Liver (tissue), 9 donors: ENCODE measurements around the gene STIM1. TPM values are rescaled to one million over a fixed set of nuclear protein-coding genes. Genes with fewer than 3 reads are reported as not detected.

Experiments
- DNase-seq: peaks from one replicate; pipeline ENCODE4 v3.0.0-alpha.2; 2017; ENCODE audit warnings: low spot score
- H3K27ac ChIP-seq, 2 donors: one replicate each; pipeline ENCODE4 v1.7.0; 2013; ENCODE audit warnings: inconsistent platforms in 2 of 2, low read length in 2 of 2, control low read depth in 1 of 2, low read depth in 1 of 2, mild to moderate bottlenecking in 1 of 2
- H3K27me3 ChIP-seq, 4 donors: one replicate each; pipeline versions ENCODE4 v1.6.1 to v1.7.0; 2013; ENCODE audit warnings: low read length in 3 of 4, inconsistent platforms in 1 of 4, mild to moderate bottlenecking in 1 of 4, moderate library complexity in 1 of 4; ENCODE audit not compliant: control insufficient read depth in 4 of 4, insufficient read depth in 4 of 4
- H3K36me3 ChIP-seq, 4 donors: one replicate each; pipeline versions ENCODE4 v1.6.1 to v1.7.0; 2013; ENCODE audit warnings: low read length in 3 of 4, mild to moderate bottlenecking in 3 of 4, low read depth in 1 of 4, moderate library complexity in 1 of 4; ENCODE audit not compliant: control insufficient read depth in 4 of 4, insufficient read depth in 3 of 4
- H3K4me1 ChIP-seq, 4 donors: one replicate each; pipeline versions ENCODE4 v1.6.1 to v1.7.0; 2013; ENCODE audit warnings: low read length in 3 of 4, mild to moderate bottlenecking in 3 of 4, moderate library complexity in 1 of 4; ENCODE audit not compliant: control insufficient read depth in 4 of 4, insufficient read depth in 4 of 4
- H3K4me3 ChIP-seq, 3 donors: one replicate each; pipeline versions ENCODE4 v1.6.1 to v1.7.0; 2013; ENCODE audit warnings: low read length in 3 of 3, control low read depth in 1 of 3, low read depth in 1 of 3, mild to moderate bottlenecking in 1 of 3
- H3K9ac ChIP-seq, 2 donors: one replicate each; pipeline ENCODE4 v1.7.0; 2013; ENCODE audit warnings: low read length in 2 of 2, mild to moderate bottlenecking in 2 of 2, moderate library complexity in 2 of 2, control low read depth in 1 of 2, low read depth in 1 of 2
- H3K9me3 ChIP-seq, 4 donors: one replicate each; pipeline versions ENCODE4 v1.6.1 to v1.7.0; 2013; ENCODE audit warnings: low read length in 3 of 4; ENCODE audit not compliant: control insufficient read depth in 4 of 4
- ATF3 ChIP-seq: IDR thresholded peaks from 2 replicates; pipeline ENCODE4 v1.6.1; 2016; ENCODE audit warnings: antibody characterized with exemption
- EGR1 ChIP-seq, 2 donors: IDR thresholded peaks; 2 replicates each; pipeline ENCODE4 v1.6.1; 2016 to 2018; ENCODE audit warnings: antibody characterized with exemption in 2 of 2, low read depth in 2 of 2
- FOXA1 ChIP-seq: IDR thresholded peaks from 2 replicates; pipeline ENCODE4 v1.6.1; 2016; ENCODE audit warnings: antibody characterized with exemption
- FOXA2 ChIP-seq: IDR thresholded peaks from 2 replicates; pipeline ENCODE4 v1.6.1; 2016; ENCODE audit warnings: antibody characterized with exemption
- GABPA ChIP-seq, 2 donors: IDR thresholded peaks in 1 of 2; conservative IDR thresholded peaks in 1 of 2; 2 replicates each; pipeline ENCODE4 v1.6.1; 2016; ENCODE audit warnings: antibody characterized with exemption in 2 of 2, mild to moderate bottlenecking in 1 of 2, moderate library complexity in 1 of 2
- HNF4G ChIP-seq: IDR thresholded peaks from 2 replicates; pipeline ENCODE4 v1.6.1; 2016; ENCODE audit warnings: antibody characterized with exemption
- JUND ChIP-seq, 2 donors: IDR thresholded peaks; 2 replicates each; pipeline ENCODE4 v1.6.1; 2016; ENCODE audit warnings: antibody characterized with exemption in 2 of 2
- MAX ChIP-seq: IDR thresholded peaks from 2 replicates; pipeline ENCODE4 v1.6.1; 2016; ENCODE audit warnings: antibody characterized with exemption
- NR2F2 ChIP-seq: IDR thresholded peaks from 2 replicates; pipeline ENCODE4 v1.6.1; 2016; ENCODE audit warnings: antibody characterized with exemption
- RAD21 ChIP-seq, 2 donors: IDR thresholded peaks; 2 replicates each; pipeline ENCODE4 v1.6.1; 2016; ENCODE audit warnings: antibody characterized with exemption in 2 of 2, mild to moderate bottlenecking in 2 of 2
- REST ChIP-seq: IDR thresholded peaks from 2 replicates; pipeline ENCODE4 v1.6.1; 2016; ENCODE audit warnings: antibody characterized with exemption, mild to moderate bottlenecking
- RXRA ChIP-seq, 2 donors: IDR thresholded peaks; 2 replicates each; pipeline ENCODE4 v1.6.1; 2017 to 2018; ENCODE audit warnings: antibody characterized with exemption in 2 of 2, mild to moderate bottlenecking in 1 of 2
- SP1 ChIP-seq: IDR thresholded peaks from 2 replicates; pipeline ENCODE4 v1.6.1; 2018; ENCODE audit warnings: antibody characterized with exemption, mild to moderate bottlenecking
- TAF1 ChIP-seq: conservative IDR thresholded peaks from 2 replicates; pipeline ENCODE4 v1.6.1; 2016; ENCODE audit warnings: antibody characterized with exemption, mild to moderate bottlenecking
- YY1 ChIP-seq: IDR thresholded peaks from 2 replicates; pipeline ENCODE4 v1.6.1; 2016; ENCODE audit warnings: antibody characterized with exemption, mild to moderate bottlenecking
- ZBTB33 ChIP-seq: IDR thresholded peaks from 2 replicates; pipeline ENCODE4 v1.6.1; 2016; ENCODE audit warnings: antibody characterized with exemption
- WGBS: extraction: QIAGEN DNeasy Blood & Tissue Kit; methylation state at CpG from one replicate; pipeline ENCODE4 v1.1.7; 2013; 5-methylcytosine and 5-hydroxymethylcytosine counted together
- polyA plus RNA-seq, 2 donors: library from polyadenylated mRNA; stranded (reverse) in 1 of 2; unstranded in 1 of 2; fragments of 200-250 nt in 1 of 2; fragments of >200 nt in 1 of 2; fragmentation: Nextera tagmentation in 1 of 2; extraction: Ambion mirVana in 1 of 2; gene quantifications; one replicate each; pipeline versions ENCODE4 v1.2.1 to v1.2.3, GENCODE V29; 2013 to 2015
- total RNA-seq, 2 donors: library from RNA; depleted of rRNA; stranded (reverse); fragments of >200 nt; gene quantifications; one replicate each; pipeline ENCODE4 v1.2.3, GENCODE V29; 2014
- TF ChIP-seq, protein P1 (sequence below): fragments of 150-350 bp; IDR thresholded peaks from 2 replicates; pipeline ENCODE4 v1.5.1; 2017; ENCODE audit warnings: improper control_type of control experiment, low read depth, low read length; ENCODE audit not compliant: missing input control
- donor health status: healthy.
- donor health status: healthy.
- donor health status: healthy.
- donor health status: healthy.
- donor health status: healthy.

STIM1 gene
- total and polyA plus RNA-seq, 4 donors, result 19.7 to 42.9 (median 25.1) TPM

- H3K36me3 ChIP-seq, result no peaks in the 10 kb centered on the region
- H3K4me1 ChIP-seq, result peaks cover 0 to 19% (median 6%) of the 10 kb centered on the region in 4 donors
- H3K27me3 ChIP-seq, result no peaks in the 10 kb centered on the region
- WGBS, result 65% methylated on average over 10 of the region's 10 CpGs
- no peaks in the 10 kb centered on the region for H3K9me3 ChIP-seq
- DNase-seq, result no peak
- H3K27ac ChIP-seq, result no peak overlapping the region
- no peak overlapping the region for H3K9ac ChIP-seq
- H3K4me3 ChIP-seq, result no peak overlapping the region
- TF ChIP-seq RXRA (IDR thresholded peaks at IDR 0.05) (no peak), ATF3 (no peak), HNF4G (no peak), REST (no peak), SP1 (no peak), MAX (no peak), EGR1 (IDR thresholded peaks at IDR 0.05; ENCODE audit: low read depth in 2 of 2) (no peak), TAF1 (no peak), RAD21 (IDR thresholded peaks at IDR 0.05) (peak; percentile 90), NR2F2 (no peak), FOXA1 (no peak), YY1 (no peak), FOXA2 (no peak), GABPA (IDR thresholded peaks at IDR 0.05 in 1 of 2, conservative IDR thresholded peaks at IDR 0.05 in 1 of 2) (no peak), ZBTB33 (no peak)
- TF ChIP-seq, protein P1, sequence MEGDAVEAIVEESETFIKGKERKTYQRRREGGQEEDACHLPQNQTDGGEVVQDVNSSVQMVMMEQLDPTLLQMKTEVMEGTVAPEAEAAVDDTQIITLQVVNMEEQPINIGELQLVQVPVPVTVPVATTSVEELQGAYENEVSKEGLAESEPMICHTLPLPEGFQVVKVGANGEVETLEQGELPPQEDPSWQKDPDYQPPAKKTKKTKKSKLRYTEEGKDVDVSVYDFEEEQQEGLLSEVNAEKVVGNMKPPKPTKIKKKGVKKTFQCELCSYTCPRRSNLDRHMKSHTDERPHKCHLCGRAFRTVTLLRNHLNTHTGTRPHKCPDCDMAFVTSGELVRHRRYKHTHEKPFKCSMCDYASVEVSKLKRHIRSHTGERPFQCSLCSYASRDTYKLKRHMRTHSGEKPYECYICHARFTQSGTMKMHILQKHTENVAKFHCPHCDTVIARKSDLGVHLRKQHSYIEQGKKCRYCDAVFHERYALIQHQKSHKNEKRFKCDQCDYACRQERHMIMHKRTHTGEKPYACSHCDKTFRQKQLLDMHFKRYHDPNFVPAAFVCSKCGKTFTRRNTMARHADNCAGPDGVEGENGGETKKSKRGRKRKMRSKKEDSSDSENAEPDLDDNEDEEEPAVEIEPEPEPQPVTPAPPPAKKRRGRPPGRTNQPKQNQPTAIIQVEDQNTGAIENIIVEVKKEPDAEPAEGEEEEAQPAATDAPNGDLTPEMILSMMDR, result peak; percentile 66
These were observed 6.1 kb upstream of the STIM1 start for GRCh38 chr11:3849297-3849874.

DNA sequence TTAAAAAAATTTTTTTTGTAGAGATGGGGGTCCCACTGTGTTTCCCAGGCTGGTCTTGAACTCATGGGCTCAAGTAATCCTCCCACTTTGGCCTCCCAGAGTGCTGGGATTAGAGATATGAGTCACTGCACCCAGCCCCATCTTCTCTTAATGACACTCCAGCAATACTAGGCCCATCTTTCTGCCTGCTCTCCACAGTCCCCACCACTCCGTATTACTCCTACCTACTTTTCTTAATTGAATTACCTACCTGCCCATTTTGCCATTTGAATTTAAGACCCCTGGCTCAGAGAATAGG is 2.0 kb upstream of the STIM1 start:
- no peak overlapping the region for H3K9ac ChIP-seq
- peaks cover 12 to 41% (median 19%) of the 10 kb centered on the region in 4 donors for H3K4me1 ChIP-seq
- 98% methylated on average over 1 of the region's 1 CpG for WGBS

More for the DNA sequence above, 2.0 kb upstream of the STIM1 start:
- no peaks in the 10 kb centered on the region for H3K36me3 ChIP-seq
- TF ChIP-seq FOXA2, result no peak
- no peak for TF ChIP-seq JUND (IDR thresholded peaks at IDR 0.05)
- no peak for TF ChIP-seq MAX
- H3K27me3 ChIP-seq, result no peaks in the 10 kb centered on the region
- no peak for DNase-seq
- no peaks in the 10 kb centered on the region for H3K9me3 ChIP-seq
- H3K4me3 ChIP-seq, result no peak overlapping the region
- peak overlapping the region in 1 of 2 donors; percentile 96 for H3K27ac ChIP-seq
